ENCODE results near the gene PPP2R2B.

DNA sequence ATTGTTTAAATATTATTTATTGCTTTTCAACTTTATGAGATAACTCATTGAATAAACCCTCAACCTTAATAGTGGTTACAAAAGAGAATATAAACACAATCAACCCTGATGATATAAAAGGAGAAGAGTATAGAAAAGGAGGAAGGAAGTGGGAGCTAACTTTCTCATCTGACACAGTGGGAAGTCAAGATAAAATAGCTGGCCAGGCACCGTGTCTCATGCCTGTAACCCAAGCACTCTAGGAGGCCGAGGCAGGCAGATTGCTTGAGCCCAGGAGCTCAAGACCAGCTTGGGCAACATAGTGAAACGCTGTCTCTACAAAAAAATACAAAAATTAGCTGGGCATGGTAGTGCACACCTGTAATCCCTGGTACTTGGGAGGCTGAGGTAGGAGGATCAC, 93.5 kb downstream of the PPP2R2B start:
- no peak for TF ChIP-seq EZH2 (IDR thresholded peaks at IDR 0.05; ENCODE audit: low read length)
- TF ChIP-seq, protein P1, sequence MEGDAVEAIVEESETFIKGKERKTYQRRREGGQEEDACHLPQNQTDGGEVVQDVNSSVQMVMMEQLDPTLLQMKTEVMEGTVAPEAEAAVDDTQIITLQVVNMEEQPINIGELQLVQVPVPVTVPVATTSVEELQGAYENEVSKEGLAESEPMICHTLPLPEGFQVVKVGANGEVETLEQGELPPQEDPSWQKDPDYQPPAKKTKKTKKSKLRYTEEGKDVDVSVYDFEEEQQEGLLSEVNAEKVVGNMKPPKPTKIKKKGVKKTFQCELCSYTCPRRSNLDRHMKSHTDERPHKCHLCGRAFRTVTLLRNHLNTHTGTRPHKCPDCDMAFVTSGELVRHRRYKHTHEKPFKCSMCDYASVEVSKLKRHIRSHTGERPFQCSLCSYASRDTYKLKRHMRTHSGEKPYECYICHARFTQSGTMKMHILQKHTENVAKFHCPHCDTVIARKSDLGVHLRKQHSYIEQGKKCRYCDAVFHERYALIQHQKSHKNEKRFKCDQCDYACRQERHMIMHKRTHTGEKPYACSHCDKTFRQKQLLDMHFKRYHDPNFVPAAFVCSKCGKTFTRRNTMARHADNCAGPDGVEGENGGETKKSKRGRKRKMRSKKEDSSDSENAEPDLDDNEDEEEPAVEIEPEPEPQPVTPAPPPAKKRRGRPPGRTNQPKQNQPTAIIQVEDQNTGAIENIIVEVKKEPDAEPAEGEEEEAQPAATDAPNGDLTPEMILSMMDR (optimal IDR thresholded peaks at IDR 0.05 in 1 of 3, IDR thresholded peaks at IDR 0.05 in 1 of 3, conservative IDR thresholded peaks at IDR 0.05 in 1 of 3; ENCODE audit: extremely low read depth in 1 of 3, insufficient read depth in 2 of 3, low read length in 3 of 3), result no peak
